ENCODE results near the gene SLC29A2. TPM values are rescaled to one million over a fixed set of nuclear protein-coding genes. Genes with fewer than 3 reads are reported as not detected.

Gene SLC29A2
- total and polyA plus RNA-seq, 4 donors, result 1.2 to 3.3 (median 1.5) TPM

GRCh38 chr11:66415423-66415822 lies 43.9 kb upstream of the SLC29A2 start:
- no peaks in the 10 kb centered on the region for H3K4me1 ChIP-seq (ENCODE audit: control insufficient read depth in 4 of 4, insufficient read depth in 4 of 4, low read length in 3 of 4)
- 41% methylated on average over 2 of the region's 2 CpGs for WGBS
- TF ChIP-seq, protein P1, sequence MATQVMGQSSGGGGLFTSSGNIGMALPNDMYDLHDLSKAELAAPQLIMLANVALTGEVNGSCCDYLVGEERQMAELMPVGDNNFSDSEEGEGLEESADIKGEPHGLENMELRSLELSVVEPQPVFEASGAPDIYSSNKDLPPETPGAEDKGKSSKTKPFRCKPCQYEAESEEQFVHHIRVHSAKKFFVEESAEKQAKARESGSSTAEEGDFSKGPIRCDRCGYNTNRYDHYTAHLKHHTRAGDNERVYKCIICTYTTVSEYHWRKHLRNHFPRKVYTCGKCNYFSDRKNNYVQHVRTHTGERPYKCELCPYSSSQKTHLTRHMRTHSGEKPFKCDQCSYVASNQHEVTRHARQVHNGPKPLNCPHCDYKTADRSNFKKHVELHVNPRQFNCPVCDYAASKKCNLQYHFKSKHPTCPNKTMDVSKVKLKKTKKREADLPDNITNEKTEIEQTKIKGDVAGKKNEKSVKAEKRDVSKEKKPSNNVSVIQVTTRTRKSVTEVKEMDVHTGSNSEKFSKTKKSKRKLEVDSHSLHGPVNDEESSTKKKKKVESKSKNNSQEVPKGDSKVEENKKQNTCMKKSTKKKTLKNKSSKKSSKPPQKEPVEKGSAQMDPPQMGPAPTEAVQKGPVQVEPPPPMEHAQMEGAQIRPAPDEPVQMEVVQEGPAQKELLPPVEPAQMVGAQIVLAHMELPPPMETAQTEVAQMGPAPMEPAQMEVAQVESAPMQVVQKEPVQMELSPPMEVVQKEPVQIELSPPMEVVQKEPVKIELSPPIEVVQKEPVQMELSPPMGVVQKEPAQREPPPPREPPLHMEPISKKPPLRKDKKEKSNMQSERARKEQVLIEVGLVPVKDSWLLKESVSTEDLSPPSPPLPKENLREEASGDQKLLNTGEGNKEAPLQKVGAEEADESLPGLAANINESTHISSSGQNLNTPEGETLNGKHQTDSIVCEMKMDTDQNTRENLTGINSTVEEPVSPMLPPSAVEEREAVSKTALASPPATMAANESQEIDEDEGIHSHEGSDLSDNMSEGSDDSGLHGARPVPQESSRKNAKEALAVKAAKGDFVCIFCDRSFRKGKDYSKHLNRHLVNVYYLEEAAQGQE (IDR thresholded peaks at IDR 0.05), result no peak
- TF ChIP-seq NR2F2 (IDR thresholded peaks at IDR 0.05), result no peak
- TF ChIP-seq HNF4A (conservative IDR thresholded peaks at IDR 0.05), result no peak
- TF ChIP-seq YY1 (IDR thresholded peaks at IDR 0.05), result no peak
- no peak for TF ChIP-seq CTCF (IDR thresholded peaks at IDR 0.05; ENCODE audit: low read depth, low read length, missing input control)
- no peak for TF ChIP-seq GABPA (IDR thresholded peaks at IDR 0.05 in 1 of 2, conservative IDR thresholded peaks at IDR 0.05 in 1 of 2)
- TF ChIP-seq EGR1 (IDR thresholded peaks at IDR 0.05; ENCODE audit: low read depth in 2 of 2), result no peak
- TF ChIP-seq ZBTB33 (IDR thresholded peaks at IDR 0.05), result no peak
- no peak for TF ChIP-seq FOXA1 (IDR thresholded peaks at IDR 0.05)
- no peak for TF ChIP-seq ATF3 (IDR thresholded peaks at IDR 0.05)
- no peak for TF ChIP-seq SP1 (IDR thresholded peaks at IDR 0.05)
- no peak for TF ChIP-seq TAF1 (conservative IDR thresholded peaks at IDR 0.05)

GRCh38 chr11:66414120-66414934 lies 42.8 kb upstream of the SLC29A2 start:
- Histone ChIP-seq H3K36me3 (ENCODE audit: control insufficient read depth in 4 of 4, insufficient read depth in 3 of 4, low read depth in 1 of 4, low read length in 3 of 4) (no peaks in the 10 kb centered on the region), H3K9ac (ENCODE audit: low read depth in 1 of 2, low read length in 2 of 2) (no peak overlapping the region), H3K9me3 (ENCODE audit: control insufficient read depth in 4 of 4, low read length in 3 of 4) (no peaks in the 10 kb centered on the region), H3K27me3 (ENCODE audit: control insufficient read depth in 4 of 4, insufficient read depth in 4 of 4, low read length in 3 of 4) (peaks cover 0 to 6% (median 1%) of the 10 kb centered on the region in 4 donors), H3K4me3 (ENCODE audit: low read depth in 1 of 3, low read length in 3 of 3) (no peak overlapping the region), H3K4me1 (ENCODE audit: control insufficient read depth in 4 of 4, insufficient read depth in 4 of 4, low read length in 3 of 4) (no peaks in the 10 kb centered on the region), H3K27ac (ENCODE audit: low read depth in 1 of 2, low read length in 2 of 2) (no peak overlapping the region)
- 57% methylated on average over 12 of the region's 12 CpGs for WGBS
- DNase-seq (ENCODE audit: low spot score), result no peak
- no peak for TF ChIP-seq ATF3 (IDR thresholded peaks at IDR 0.05)
- no peak for TF ChIP-seq RXRA (IDR thresholded peaks at IDR 0.05)
- no peak for TF ChIP-seq TAF1 (conservative IDR thresholded peaks at IDR 0.05)
- no peak for TF ChIP-seq HNF4A (conservative IDR thresholded peaks at IDR 0.05)
- no peak for TF ChIP-seq NR2F2 (IDR thresholded peaks at IDR 0.05)
- no peak for TF ChIP-seq GABPA (IDR thresholded peaks at IDR 0.05 in 1 of 2, conservative IDR thresholded peaks at IDR 0.05 in 1 of 2)
- TF ChIP-seq, protein P1 (IDR thresholded peaks at IDR 0.05), result no peak
- no peak for TF ChIP-seq RAD21 (IDR thresholded peaks at IDR 0.05)
- no peak for TF ChIP-seq JUND (IDR thresholded peaks at IDR 0.05)
- no peak for TF ChIP-seq EGR1 (IDR thresholded peaks at IDR 0.05; ENCODE audit: low read depth in 2 of 2)
- no peak for TF ChIP-seq FOXA1 (IDR thresholded peaks at IDR 0.05)
- TF ChIP-seq ZBTB33 (IDR thresholded peaks at IDR 0.05), result no peak

More at GRCh38 chr11:66415423-66415822, 43.9 kb upstream of the SLC29A2 start:
- no peak overlapping the region for H3K9ac ChIP-seq (ENCODE audit: low read depth in 1 of 2, low read length in 2 of 2)
- no peak overlapping the region for H3K27ac ChIP-seq (ENCODE audit: low read depth in 1 of 2, low read length in 2 of 2)
- no peaks in the 10 kb centered on the region for H3K36me3 ChIP-seq (ENCODE audit: control insufficient read depth in 4 of 4, insufficient read depth in 3 of 4, low read depth in 1 of 4, low read length in 3 of 4)
- peaks cover 0 to 6% (median 1%) of the 10 kb centered on the region in 4 donors for H3K27me3 ChIP-seq (ENCODE audit: control insufficient read depth in 4 of 4, insufficient read depth in 4 of 4, low read length in 3 of 4)
- no peaks in the 10 kb centered on the region for H3K9me3 ChIP-seq (ENCODE audit: control insufficient read depth in 4 of 4, low read length in 3 of 4)
- H3K4me3 ChIP-seq (ENCODE audit: low read depth in 1 of 3, low read length in 3 of 3), result no peak overlapping the region
- no peak for DNase-seq (ENCODE audit: low spot score)

All from liver (tissue), 9 donors.